Astrocyte of the spinal cord (primary cell): Measurements from ENCODE around the gene NDUFAF8.

Experiments used
- DNase-seq: peaks from one replicate; pipeline ENCODE4 v3.0.0; 2011; ENCODE audit warnings: low read depth, low spot score
- H3K4me3 ChIP-seq: 2 replicates; pipeline ENCODE4 v1.5.1; 2011; ENCODE audit warnings: low read depth, mild to moderate bottlenecking, low read length, moderate library complexity
- CTCF ChIP-seq: IDR thresholded peaks from 2 replicates; pipeline ENCODE4 v1.5.1; 2012; ENCODE audit warnings: low read depth, mild to moderate bottlenecking, low read length, inconsistent platforms
- in situ Hi-C: cut with HindIII; loops from 2 replicates; pipeline ENCODE4 v1.10.0; 2017; ENCODE audit warnings: low sequenced_read_pairs

Gene NDUFAF8

GRCh38 chr17:81285179-81285878 is 46.2 kb downstream of the NDUFAF8 start:
- DNase-seq: peak; percentile 25
- in situ Hi-C loops: no loop called here
- H3K4me3 ChIP-seq: peak overlapping the region; percentile 3
- no peak for TF ChIP-seq CTCF

GRCh38 chr17:81285894-81286293 is 46.8 kb downstream of the NDUFAF8 start:
- DNase-seq: no peak
- in situ Hi-C loops: no loop called here
- no peak for TF ChIP-seq CTCF
- no peak overlapping the region for H3K4me3 ChIP-seq

GRCh38 chr17:81286491-81287145 is 47.5 kb downstream of the NDUFAF8 start:
- DNase-seq: no peak
- in situ Hi-C loops: no loop called here
- TF ChIP-seq CTCF: no peak
- no peak overlapping the region for H3K4me3 ChIP-seq

DNA sequence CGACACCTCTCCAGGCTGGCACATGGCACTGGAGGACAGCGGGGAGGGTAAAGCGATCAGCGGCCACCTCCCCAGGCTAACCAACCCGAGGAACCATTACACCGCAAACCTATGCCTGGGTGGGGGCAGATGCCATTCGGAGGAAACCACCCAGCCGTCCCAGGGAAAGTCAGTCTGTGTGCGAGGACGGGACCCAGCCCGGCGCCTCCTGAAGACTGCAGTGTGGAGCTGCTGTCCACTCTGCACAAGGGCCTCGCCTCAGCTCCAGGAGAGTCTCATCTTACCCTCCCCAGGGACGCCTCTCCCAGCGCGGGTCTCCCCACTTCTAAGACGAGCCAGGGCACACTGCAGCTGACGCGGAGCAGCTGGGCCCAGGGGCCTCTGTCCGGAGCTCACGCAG is 48.0 kb downstream of the NDUFAF8 start:
- TF ChIP-seq CTCF: no peak
- no peak overlapping the region for H3K4me3 ChIP-seq
- DNase-seq: no peak
- in situ Hi-C loops: no loop called here

DNA sequence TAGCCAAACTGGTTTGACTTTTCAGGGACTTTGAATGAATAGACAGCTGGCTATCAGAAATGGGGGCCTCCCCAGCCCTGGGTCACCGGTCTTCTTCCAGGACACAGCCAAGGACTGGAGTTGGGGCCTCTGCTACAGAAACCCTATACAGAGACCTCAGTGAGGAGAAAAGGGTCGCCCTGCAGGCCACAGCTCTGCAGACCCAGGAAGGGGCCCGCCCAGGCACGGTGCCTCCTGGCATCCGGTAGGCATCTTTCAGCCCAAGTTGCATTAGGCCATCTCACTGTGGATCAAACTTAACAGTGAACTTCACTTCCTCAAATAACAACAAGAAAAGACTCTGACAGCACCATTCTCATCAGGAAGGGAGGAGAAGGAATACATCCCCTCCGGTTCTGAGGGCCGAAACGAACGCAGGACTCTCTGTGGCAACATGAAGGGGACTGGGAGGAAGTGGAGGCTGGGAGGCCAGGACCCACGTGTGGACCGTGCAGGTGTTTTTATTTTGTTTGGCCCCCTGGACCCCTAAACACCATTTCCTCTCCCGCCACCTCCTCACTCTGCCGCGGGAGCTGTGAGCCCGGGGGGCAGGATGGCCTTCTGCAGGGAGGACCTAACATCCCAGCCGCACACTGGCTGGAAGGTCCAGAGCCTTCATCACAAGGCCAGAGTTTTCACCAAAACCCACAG is 48.8 kb downstream of the NDUFAF8 start:
- in situ Hi-C loops: no loop called here
- DNase-seq: no peak
- no peak for TF ChIP-seq CTCF
- H3K4me3 ChIP-seq: no peak overlapping the region

- in situ Hi-C loops: no loop called here
- H3K4me3 ChIP-seq: no peak overlapping the region
- no peak for DNase-seq
- TF ChIP-seq CTCF: no peak
Observed at GRCh38 chr17:81288715-81289114, 49.6 kb downstream of the NDUFAF8 start.
